ENCODE measurements around the gene MYLIP.
A peak's percentile ranks its signal among the peaks of the same experiment; 100 is the strongest.

The MYLIP gene

DNA sequence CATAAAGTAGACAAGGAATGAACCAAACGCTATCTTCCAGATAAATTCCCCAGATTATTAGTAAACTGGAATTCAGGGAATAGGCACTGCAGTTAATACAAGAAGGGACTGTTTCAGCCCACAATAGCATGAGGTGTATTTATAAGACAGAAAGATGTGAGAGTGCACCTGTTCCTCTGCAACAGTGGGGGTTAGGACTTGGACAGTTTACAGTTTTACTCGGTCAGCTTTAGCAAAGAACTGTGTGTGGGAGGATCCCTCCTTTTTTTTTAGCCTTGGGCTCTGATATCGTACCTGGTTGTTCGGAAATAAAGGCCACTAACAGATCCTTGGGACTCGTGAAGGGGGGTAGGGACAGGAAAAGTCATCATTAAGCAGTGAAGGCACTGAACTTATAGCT, 2.0 kb upstream of the MYLIP start:
- H3K4me1 Mint-ChIP-seq, result no peaks in the 10 kb centered on the region
- no peak for ATAC-seq
- H3K36me3 Mint-ChIP-seq, result peaks cover 32% of the 10 kb centered on the region
- no peak overlapping the region for H3K27ac Mint-ChIP-seq
- DNase-seq (ENCODE audit: low spot score in 2 of 2), result no peak
- H3K9me3 Mint-ChIP-seq, result no peaks in the 10 kb centered on the region
- no peak overlapping the region for H3K4me3 Mint-ChIP-seq

DNA sequence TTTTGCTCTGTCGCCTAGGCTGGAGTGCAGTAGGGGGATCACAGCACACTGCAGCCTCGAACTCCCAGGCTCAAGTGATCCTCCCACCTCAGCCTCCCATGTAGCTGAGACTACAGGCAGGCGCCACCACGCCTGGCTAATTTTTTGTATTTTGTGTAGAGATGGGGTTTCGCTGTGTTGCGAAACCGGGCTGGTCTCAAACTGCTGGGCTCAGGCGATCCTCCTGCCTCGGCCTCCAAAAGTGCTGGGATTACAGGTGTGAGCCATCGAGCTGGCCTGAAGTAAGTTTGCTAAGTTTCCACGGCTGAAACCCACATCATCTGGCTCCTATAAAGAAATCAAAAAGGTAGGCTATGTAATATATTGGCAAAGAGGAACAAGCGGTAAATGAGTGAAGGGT, 1.4 kb upstream of the MYLIP start:
- peak overlapping the region; percentile 46 for H3K27ac Mint-ChIP-seq

DNA sequence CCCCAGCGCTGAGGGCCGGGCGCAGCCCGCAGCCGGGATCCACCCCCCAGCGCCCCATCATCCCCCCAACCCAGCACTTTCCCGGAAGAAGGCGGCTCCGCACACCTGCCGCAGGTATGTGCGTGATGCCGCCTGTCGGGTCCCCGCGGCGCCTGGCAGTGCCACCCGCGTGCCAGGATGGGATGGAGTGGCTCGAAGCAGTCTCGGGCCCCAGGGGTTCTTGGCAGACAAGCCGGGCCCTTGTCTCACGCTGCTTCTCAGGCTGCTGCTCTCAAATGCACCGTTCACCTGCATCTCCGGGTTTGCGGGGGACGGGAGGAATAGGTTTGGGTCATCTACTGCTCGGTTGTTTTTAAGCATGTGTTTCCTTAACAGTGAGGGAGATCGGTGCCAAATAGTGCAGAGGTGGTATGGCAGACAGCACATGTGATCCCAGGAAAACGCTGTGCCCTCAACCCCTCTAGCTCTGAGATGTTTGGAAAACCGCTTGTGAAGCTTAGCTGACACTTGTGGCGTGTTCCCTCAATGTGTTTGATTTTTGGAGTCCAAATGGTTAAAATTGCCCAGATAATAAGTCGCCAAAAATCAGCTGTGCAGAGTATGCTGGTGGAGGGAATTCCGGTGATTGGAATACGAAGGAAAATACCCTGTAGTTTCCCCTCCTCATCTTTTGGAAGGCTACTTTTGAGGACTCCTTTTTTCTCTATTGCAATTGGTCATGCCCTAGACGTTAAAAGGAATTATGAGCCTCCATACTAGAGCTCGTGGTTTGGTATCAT, 926 bp downstream of the MYLIP start:
- peak; percentile 18 to 72 for DNase-seq (ENCODE audit: low spot score in 2 of 2)
- Mint-ChIP-seq H3K27ac (peak overlapping the region; percentile 89), H3K9me3 (no peaks in the 10 kb centered on the region), H3K36me3 (peaks cover 51% of the 10 kb centered on the region), H3K4me1 (peaks cover 27% of the 10 kb centered on the region), H3K4me3 (peak overlapping the region; percentile 85)
- peak; percentile 1 for ATAC-seq

More for the DNA sequence above, 1.4 kb upstream of the MYLIP start:
- DNase-seq (ENCODE audit: low spot score in 2 of 2) (no peak), ATAC-seq (no peak)
- H3K4me3 Mint-ChIP-seq, result peak overlapping the region; percentile 85
- peaks cover 3% of the 10 kb centered on the region for H3K4me1 Mint-ChIP-seq
- H3K9me3 Mint-ChIP-seq, result no peaks in the 10 kb centered on the region
- H3K36me3 Mint-ChIP-seq, result peaks cover 35% of the 10 kb centered on the region

DNA sequence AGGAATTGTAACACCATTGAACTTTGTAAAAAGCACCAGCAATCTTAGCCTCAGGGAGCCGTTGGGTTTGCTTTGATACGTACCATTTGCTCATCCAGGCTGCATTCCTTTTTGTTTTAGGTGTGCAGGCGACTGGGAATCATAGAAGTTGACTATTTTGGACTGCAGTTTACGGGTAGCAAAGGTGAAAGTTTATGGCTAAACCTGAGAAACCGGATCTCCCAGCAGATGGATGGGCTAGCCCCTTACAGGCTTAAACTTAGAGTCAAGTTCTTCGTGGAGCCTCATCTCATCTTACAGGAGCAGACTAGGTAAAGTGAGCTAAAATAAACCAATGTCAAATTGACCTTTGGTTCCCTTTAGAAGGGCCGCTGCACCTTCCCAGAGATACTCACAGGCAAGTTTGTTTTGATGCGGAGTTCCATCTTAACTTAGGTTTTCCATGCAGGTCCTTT, 1.6 kb downstream of the MYLIP start:
- Mint-ChIP-seq H3K9me3 (no peaks in the 10 kb centered on the region), H3K4me1 (peaks cover 33% of the 10 kb centered on the region), H3K27ac (peak overlapping the region; percentile 89), H3K36me3 (peaks cover 57% of the 10 kb centered on the region), H3K4me3 (peak overlapping the region; percentile 85)
- DNase-seq (ENCODE audit: low spot score in 2 of 2), result peak in 1 of 2 donors; percentile 66
- ATAC-seq, result no peak

DNA sequence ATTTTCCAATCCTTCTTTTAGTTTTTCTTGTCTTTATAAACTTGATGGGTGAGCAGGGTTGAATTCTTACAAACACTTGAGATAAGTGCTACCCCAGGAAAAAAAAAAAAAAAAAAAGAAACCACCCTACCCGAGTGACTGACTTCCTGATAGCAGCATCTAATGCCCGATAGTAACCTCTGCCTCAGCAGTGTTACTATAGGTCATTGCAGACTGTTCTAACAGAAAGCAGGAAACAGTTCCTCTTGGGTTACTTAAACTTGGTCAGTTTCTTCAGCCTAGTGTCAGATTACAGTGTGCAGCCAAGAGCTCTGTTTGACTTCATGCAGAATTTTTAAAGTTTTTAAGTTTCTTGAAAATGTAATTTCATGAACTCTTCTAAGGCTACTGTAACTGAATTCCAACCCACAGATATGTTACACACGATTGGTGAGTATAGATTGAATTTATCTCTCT, 2.1 kb downstream of the MYLIP start:
- Mint-ChIP-seq H3K4me1 (peaks cover 37% of the 10 kb centered on the region), H3K36me3 (peaks cover 57% of the 10 kb centered on the region), H3K4me3 (peak overlapping the region; percentile 85), H3K27ac (peak overlapping the region; percentile 89), H3K9me3 (no peaks in the 10 kb centered on the region)
- peak in 1 of 2 donors; percentile 55 for DNase-seq (ENCODE audit: low spot score in 2 of 2)
- peak; percentile 74 for ATAC-seq

DNA sequence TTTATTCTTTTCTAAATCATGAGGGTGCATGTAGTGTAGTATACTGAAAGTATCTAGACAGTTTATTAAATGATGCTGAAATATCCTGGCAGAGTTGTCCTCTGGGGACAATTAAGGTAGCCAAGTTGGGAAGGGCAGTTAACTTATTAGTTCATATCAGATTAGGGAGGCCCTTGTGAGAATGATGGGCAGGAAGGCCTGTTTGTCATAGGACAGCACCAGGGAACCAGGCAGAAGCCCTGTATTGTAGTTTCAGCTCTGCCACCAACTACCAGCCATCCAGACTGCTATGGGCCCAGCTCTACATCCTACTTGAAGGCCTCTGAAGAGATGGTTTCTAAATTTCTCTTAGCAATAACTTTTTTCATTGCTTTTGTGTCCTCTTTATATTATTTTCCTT, 4.0 kb downstream of the MYLIP start:
- peak overlapping the region; percentile 85 for H3K4me3 Mint-ChIP-seq
- H3K4me1 Mint-ChIP-seq, result peaks cover 55% of the 10 kb centered on the region

DNA sequence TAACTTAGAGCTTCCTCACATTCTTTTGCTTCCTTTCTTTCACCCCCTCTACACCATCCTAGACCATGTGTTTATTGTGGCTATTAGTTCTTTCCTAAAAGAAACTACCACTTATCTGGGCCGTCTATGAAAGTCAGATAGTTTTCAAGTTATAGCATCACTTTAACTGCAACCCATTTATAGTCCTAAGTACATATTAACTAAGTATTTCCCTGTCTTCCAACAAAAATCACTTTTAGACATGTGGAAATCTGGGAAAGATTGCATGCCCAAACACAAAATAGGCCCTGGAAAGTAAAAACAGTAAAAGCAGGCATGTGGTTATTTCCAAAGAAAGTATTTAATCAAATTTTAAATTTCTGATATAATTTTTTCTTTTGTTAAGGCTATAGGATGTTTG, 5.5 kb downstream of the MYLIP start:
- H3K36me3 Mint-ChIP-seq, result peaks cover 69% of the 10 kb centered on the region
- peak overlapping the region; percentile 27 for H3K27ac Mint-ChIP-seq
- H3K4me1 Mint-ChIP-seq, result peaks cover 68% of the 10 kb centered on the region
- H3K9me3 Mint-ChIP-seq, result no peaks in the 10 kb centered on the region
- no peak overlapping the region for H3K4me3 Mint-ChIP-seq
- ATAC-seq (no peak), DNase-seq (ENCODE audit: low spot score in 2 of 2) (no peak)

More for the DNA sequence above, 4.0 kb downstream of the MYLIP start:
- peaks cover 71% of the 10 kb centered on the region for H3K36me3 Mint-ChIP-seq
- DNase-seq (ENCODE audit: low spot score in 2 of 2), result no peak
- H3K9me3 Mint-ChIP-seq, result no peaks in the 10 kb centered on the region
- H3K27ac Mint-ChIP-seq, result peak overlapping the region; percentile 24
- ATAC-seq, result no peak

DNA sequence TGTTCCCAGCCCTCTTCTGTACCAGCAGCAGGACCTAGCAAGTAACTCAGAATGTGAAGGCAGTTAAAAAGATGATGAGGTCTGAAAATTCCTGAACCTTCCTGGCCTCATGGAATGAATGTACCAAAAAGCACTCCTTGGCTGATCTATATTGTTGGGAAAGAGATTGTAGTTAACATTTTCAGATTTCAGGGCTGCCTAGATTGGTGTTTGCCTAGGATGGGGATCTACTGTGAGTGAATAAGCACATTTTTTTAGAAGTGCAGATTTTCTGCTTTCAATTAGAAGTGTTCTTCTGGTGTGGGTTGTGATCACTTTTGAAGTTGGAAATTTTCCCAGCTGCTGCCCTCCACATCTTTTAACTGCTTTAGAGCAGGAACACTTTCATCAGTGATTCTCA, 6.2 kb downstream of the MYLIP start:
- Mint-ChIP-seq H3K4me3 (peak overlapping the region; percentile 18), H3K9me3 (no peaks in the 10 kb centered on the region), H3K27ac (peak overlapping the region; percentile 60), H3K36me3 (peaks cover 69% of the 10 kb centered on the region), H3K4me1 (peaks cover 74% of the 10 kb centered on the region)
- DNase-seq (ENCODE audit: low spot score in 2 of 2) (no peak), ATAC-seq (no peak)

DNA sequence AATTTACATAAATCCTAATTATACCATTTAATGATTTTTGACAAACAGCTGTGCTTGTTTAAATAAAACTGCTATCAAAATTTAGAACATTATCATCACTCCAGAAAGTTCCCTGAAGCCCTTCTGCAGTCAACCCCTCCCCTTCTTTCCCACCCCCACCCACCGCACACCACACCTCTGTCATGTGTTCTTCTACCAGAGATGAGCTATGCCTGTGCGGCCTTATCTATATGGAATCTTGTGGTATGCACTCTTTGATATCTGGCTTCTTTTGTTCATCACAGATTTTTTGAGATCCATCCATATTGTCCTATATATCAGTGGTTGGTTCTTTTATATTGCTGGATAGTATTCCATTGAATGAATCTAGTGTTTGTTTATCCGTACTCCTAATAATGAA, 7.2 kb downstream of the MYLIP start:
- no peak for DNase-seq (ENCODE audit: low spot score in 2 of 2)

DNA sequence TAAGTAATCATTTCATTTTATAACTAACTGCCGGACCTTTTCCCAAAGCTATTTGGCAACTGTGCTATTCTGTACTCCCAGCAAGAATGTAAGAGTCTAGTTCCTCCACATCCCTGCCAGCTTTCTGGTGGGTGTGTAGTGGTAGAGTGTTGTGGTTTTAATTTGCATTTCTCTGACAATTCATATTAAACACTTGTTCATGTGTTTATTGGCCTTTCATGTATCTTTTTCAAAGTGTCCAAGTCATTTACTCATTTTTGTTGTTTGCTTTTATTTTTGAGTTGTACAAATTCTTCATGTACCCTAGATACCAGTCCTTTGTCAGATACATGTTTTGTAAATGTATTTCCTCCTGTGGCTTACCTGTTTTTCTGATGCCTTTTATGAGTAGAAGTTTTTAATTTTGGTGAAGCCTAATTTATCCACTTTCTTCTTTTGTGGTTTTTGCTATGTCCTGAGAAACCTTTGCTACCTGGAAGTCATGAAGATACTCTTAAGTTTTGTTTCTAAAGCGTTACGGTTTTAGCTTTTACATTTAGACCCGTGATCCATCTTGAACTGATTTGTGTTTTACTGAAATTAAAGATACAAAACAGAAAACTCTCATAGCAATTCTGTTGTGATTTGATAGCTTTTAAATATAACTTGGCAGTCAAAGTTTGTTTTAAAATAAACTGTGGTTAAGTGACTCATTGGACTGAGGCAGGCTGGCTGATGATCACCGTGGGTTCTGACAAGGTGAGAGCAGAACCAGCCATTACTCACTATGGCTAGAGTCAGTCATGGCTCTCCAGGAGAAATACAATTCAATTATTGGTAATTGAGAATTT, 8.0 kb downstream of the MYLIP start:
- Mint-ChIP-seq H3K4me1 (peaks cover 90% of the 10 kb centered on the region), H3K4me3 (peak overlapping the region; percentile 55), H3K9me3 (no peaks in the 10 kb centered on the region), H3K36me3 (peaks cover 68% of the 10 kb centered on the region), H3K27ac (peak overlapping the region; percentile 85)
- peak in 1 of 2 donors; percentile 16 for DNase-seq (ENCODE audit: low spot score in 2 of 2)
- peak; percentile 99 for ATAC-seq

More for the DNA sequence above, 7.2 kb downstream of the MYLIP start:
- ATAC-seq, result peak; percentile 61
- Mint-ChIP-seq H3K9me3 (no peaks in the 10 kb centered on the region), H3K4me1 (peaks cover 84% of the 10 kb centered on the region), H3K4me3 (peak overlapping the region; percentile 55), H3K36me3 (peaks cover 69% of the 10 kb centered on the region), H3K27ac (peak overlapping the region; percentile 85)

DNA sequence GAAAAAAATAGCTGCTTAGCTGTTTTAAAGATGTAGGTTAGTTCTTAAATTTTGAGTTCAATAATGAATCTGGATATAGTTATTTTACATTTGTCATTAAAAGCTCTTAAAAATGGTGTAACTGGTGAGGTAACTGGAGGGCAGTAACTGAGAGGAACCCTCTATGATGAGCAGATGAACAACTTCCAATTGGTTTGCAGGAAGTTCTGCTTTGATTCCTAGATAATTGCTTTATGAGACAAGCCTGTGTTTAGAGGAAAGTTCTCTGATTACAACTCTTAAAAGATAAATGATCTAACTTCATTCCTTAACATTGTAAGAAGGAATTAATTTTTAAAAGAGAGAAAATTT, 8.5 kb downstream of the MYLIP start:
- no peak for ATAC-seq
- Mint-ChIP-seq H3K9me3 (no peaks in the 10 kb centered on the region), H3K27ac (peak overlapping the region; percentile 85), H3K4me1 (peaks cover 88% of the 10 kb centered on the region), H3K4me3 (peak overlapping the region; percentile 55), H3K36me3 (peaks cover 70% of the 10 kb centered on the region)
- DNase-seq (ENCODE audit: low spot score in 2 of 2), result no peak

DNA sequence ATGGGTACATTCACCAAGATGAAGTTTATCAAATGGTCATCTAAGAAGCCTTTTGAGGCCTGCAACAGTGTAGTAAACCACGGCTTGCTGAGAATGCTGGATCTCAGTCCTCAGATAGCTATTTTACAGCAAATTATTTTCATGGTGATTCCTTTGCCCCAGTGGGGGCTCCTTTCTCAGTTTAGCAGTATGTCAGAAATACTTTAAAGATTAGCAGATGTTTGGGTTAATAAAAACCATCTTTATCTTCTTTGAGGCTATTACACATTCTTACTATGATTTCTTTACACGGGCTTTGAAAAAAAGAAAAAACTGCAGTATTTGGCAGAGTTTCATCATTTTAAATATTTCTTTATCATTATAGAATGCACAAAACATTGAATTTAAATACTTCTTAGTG, 10.7 kb downstream of the MYLIP start:
- Mint-ChIP-seq H3K36me3 (peaks cover 78% of the 10 kb centered on the region), H3K27ac (peak overlapping the region; percentile 65), H3K4me3 (no peak overlapping the region), H3K4me1 (peaks cover 67% of the 10 kb centered on the region), H3K9me3 (no peaks in the 10 kb centered on the region)
- no peak for ATAC-seq
- no peak for DNase-seq (ENCODE audit: low spot score in 2 of 2)

DNA sequence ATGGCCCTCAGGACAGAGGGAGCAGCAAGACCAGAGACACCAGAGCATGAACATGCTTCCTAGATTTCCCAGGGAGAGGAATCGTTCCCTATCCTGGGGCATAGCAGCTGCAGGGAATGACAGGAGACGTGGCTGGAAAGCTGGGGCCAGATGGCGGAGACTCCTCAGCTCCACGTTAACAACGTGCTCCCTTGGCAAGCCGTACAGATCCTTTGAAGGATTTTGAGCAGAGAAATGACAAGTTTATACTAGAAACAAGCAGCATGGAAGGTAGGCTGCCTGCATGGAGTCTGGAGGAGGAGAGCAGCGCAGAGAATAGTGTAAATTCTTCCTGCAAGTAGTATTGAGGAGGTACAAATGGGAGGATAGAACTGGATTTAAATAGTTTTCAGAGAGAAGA, 11.7 kb downstream of the MYLIP start:
- H3K4me3 Mint-ChIP-seq, result no peak overlapping the region
- H3K36me3 Mint-ChIP-seq, result peaks cover 80% of the 10 kb centered on the region
- H3K9me3 Mint-ChIP-seq, result no peaks in the 10 kb centered on the region
- H3K4me1 Mint-ChIP-seq, result peaks cover 57% of the 10 kb centered on the region
- ATAC-seq, result no peak
- peak in 1 of 2 donors; percentile 28 for DNase-seq (ENCODE audit: low spot score in 2 of 2)
- peak overlapping the region; percentile 65 for H3K27ac Mint-ChIP-seq

DNA sequence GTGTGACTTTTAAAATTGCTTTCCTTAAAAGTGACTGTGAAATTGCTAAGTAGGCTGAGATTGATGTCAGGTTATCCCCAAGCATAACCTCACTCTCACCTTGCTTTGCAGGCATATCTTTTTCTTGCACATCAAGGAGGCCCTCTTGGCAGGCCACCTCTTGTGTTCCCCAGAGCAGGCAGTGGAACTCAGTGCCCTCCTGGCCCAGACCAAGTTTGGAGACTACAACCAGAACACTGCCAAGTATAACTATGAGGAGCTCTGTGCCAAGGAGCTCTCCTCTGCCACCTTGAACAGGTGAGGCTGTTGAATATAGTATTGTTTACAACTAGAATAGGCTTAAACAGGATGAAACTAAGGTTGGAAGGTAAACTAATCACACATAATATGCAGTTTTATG, 12.6 kb downstream of the MYLIP start:
- Mint-ChIP-seq H3K36me3 (peaks cover 87% of the 10 kb centered on the region), H3K27ac (no peak overlapping the region), H3K4me3 (no peak overlapping the region), H3K4me1 (peaks cover 54% of the 10 kb centered on the region), H3K9me3 (no peaks in the 10 kb centered on the region)
- ATAC-seq (no peak), DNase-seq (ENCODE audit: low spot score in 2 of 2) (peak in 1 of 2 donors; percentile 32)

DNA sequence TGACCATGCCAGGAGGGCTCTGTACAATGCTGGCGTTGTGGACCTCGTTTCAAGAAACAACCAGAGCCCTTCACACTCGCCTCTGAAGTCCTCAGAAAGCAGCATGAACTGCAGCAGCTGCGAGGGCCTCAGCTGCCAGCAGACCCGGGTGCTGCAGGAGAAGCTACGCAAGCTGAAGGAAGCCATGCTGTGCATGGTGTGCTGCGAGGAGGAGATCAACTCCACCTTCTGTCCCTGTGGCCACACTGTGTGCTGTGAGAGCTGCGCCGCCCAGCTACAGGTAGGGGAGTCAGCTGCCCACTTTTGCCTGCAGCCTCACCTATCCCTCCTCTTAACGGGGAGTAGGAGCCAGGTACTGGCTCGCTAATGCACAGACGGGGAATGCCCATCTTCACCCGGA, 16.2 kb downstream of the MYLIP start:
- ATAC-seq (no peak), DNase-seq (ENCODE audit: low spot score in 2 of 2) (peak in 1 of 2 donors; percentile 40)
- Mint-ChIP-seq H3K27ac (peak overlapping the region; percentile 50), H3K4me3 (no peak overlapping the region), H3K9me3 (no peaks in the 10 kb centered on the region), H3K4me1 (peaks cover 30% of the 10 kb centered on the region), H3K36me3 (peaks cover 97% of the 10 kb centered on the region)

Measured in stimulated activated effector memory CD8-positive, alpha-beta T cell treated with anti-CD3 and anti-CD28 coated beads, Interleukin-12 subunit alpha, Interleukin-12 subunit beta, amount 100 ng/mL, for 72 hours (primary cell).